GM12865 (cell line): ENCODE results near the gene CRAMP1.

ENCODE experiments used
- DNase-seq: peaks from one replicate; pipeline ENCODE4 v3.0.0; 2010; ENCODE audit warnings: low read depth
- H3K4me3 ChIP-seq: 2 replicates; pipeline ENCODE4 v1.5.1; 2011; ENCODE audit warnings: mild to moderate bottlenecking, low read depth, low read length, control low read depth
- CTCF ChIP-seq: IDR thresholded peaks from 2 replicates; pipeline ENCODE4 v1.5.1; 2011; ENCODE audit warnings: low read length, control low read depth, low read depth, inconsistent platforms; ENCODE audit not compliant: insufficient read depth; ENCODE audit errors: missing control alignments

Gene CRAMP1

GRCh38 chr16:1677339-1677738, 65.2 kb downstream of the CRAMP1 start:
- peak overlapping the region; percentile 37; the same call in 1 of the 2 replicates for H3K4me3 ChIP-seq

GRCh38 chr16:1677942-1678499, 65.9 kb downstream of the CRAMP1 start, which contains the start of gene JPT2:
Gene JPT2, plus strand, starts transcription at chr16:1678279. Its CDS starts 34 bp downstream, at chr16:1678313.
- H3K4me3 ChIP-seq = peak within 1 kb of the TSS; percentile 64
- DNase-seq = peak; percentile 99
- TF ChIP-seq CTCF = no peak

More at GRCh38 chr16:1677339-1677738, 65.2 kb downstream of the CRAMP1 start:
- no peak for TF ChIP-seq CTCF
- DNase-seq = no peak

- TF ChIP-seq CTCF = no peak
- H3K4me3 ChIP-seq = peak overlapping the region; percentile 64
- peak; percentile 48 for DNase-seq
These were observed 66.4 kb downstream of the CRAMP1 start for GRCh38 chr16:1678500-1679098.

- no peak for DNase-seq
- H3K4me3 ChIP-seq = no peak overlapping the region
- TF ChIP-seq CTCF = no peak
These were observed 68.2 kb downstream of the CRAMP1 start for GRCh38 chr16:1680361-1680760.

GRCh38 chr16:1681032-1681431, 68.9 kb downstream of the CRAMP1 start:
- no peak overlapping the region for H3K4me3 ChIP-seq
- no peak for TF ChIP-seq CTCF
- DNase-seq = no peak

GRCh38 chr16:1687427-1688316, 75.5 kb downstream of the CRAMP1 start:
- no peak for DNase-seq
- H3K4me3 ChIP-seq = no peak overlapping the region
- TF ChIP-seq CTCF = no peak
